EL (cell line): ENCODE measurements around the gene AP3S2.

Source experiments
- DNase-seq: peaks from one replicate; pipeline ENCODE4 v3.0.0-alpha.2; 2016

Gene AP3S2

GRCh38 chr15:89830639-89831038, 63.2 kb downstream of the AP3S2 start:
- no peak for DNase-seq

GRCh38 chr15:89829616-89830440, 64.0 kb downstream of the AP3S2 start:
- DNase-seq, result no peak

GRCh38 chr15:89829161-89829560, 64.6 kb downstream of the AP3S2 start:
- no peak for DNase-seq

GRCh38 chr15:89828281-89829145, 65.3 kb downstream of the AP3S2 start:
- DNase-seq, result peak; percentile 79

GRCh38 chr15:89827829-89828228, 66.0 kb downstream of the AP3S2 start:
- no peak for DNase-seq

- no peak for DNase-seq
These were observed 66.8 kb downstream of the AP3S2 start for GRCh38 chr15:89826671-89827655.

- no peak for DNase-seq
These were observed 68.4 kb downstream of the AP3S2 start for GRCh38 chr15:89825271-89825940.

GRCh38 chr15:89824607-89824867, 69.3 kb downstream of the AP3S2 start:
- no peak for DNase-seq

GRCh38 chr15:89823836-89824606, 69.8 kb downstream of the AP3S2 start:
- no peak for DNase-seq

- peak; percentile 78 for DNase-seq
These were observed 70.7 kb downstream of the AP3S2 start for GRCh38 chr15:89822951-89823711.

- no peak for DNase-seq
These were observed 71.2 kb downstream of the AP3S2 start for GRCh38 chr15:89822611-89822950.

GRCh38 chr15:89822026-89822425, 71.8 kb downstream of the AP3S2 start:
- DNase-seq, result peak; percentile 51

- DNase-seq, result peak; percentile 92
These were observed 72.9 kb downstream of the AP3S2 start for GRCh38 chr15:89820666-89821611.

- no peak for DNase-seq
These were observed 75.5 kb downstream of the AP3S2 start for GRCh38 chr15:89818287-89818686.

- no peak for DNase-seq
These were observed 76.0 kb downstream of the AP3S2 start for GRCh38 chr15:89817701-89818280.

GRCh38 chr15:89815769-89816168, 78.0 kb downstream of the AP3S2 start:
- no peak for DNase-seq

- DNase-seq, result peak; percentile 40
These were observed 79.6 kb downstream of the AP3S2 start for GRCh38 chr15:89814112-89814742.

- DNase-seq, result no peak
These were observed 80.2 kb downstream of the AP3S2 start for GRCh38 chr15:89813381-89814111.
